Occipital lobe (tissue), 2 donors: ENCODE data around the gene ASAP2. TPM values are rescaled to one million over a fixed set of nuclear protein-coding genes. Genes with fewer than 3 reads are reported as not detected.
"Not testable (repeated sequence)": the region's sequence is repeated elsewhere in the genome, so short reads cannot be mapped to it uniquely, and the experiment has no call there.

ENCODE experiments used
- DNase-seq: peaks from one replicate; lab custom pipeline; 2025; lab: John Stamatoyannopoulos, UW
- total RNA-seq: library from RNA; depleted of rRNA; stranded (reverse); fragments of >200 nt; gene quantifications from one replicate; pipeline ENCODE4 v1.2.3, GENCODE V29; 2014

ASAP2 gene
- total RNA-seq, 1 donor from 2014 or later: 31.0 TPM

GRCh38 chr2:9211496-9211895, 4.9 kb downstream of the ASAP2 start:
- DNase-seq: no peak

- no peak for DNase-seq
Measured at GRCh38 chr2:9212010-9212635, 5.5 kb downstream of the ASAP2 start.

- no peak for DNase-seq
Measured at GRCh38 chr2:9212661-9213411, 6.2 kb downstream of the ASAP2 start.

- DNase-seq: no peak
Measured at GRCh38 chr2:9213477-9214051, 7.0 kb downstream of the ASAP2 start.

- no peak for DNase-seq
Measured at GRCh38 chr2:9214873-9215272, 8.3 kb downstream of the ASAP2 start.

DNA sequence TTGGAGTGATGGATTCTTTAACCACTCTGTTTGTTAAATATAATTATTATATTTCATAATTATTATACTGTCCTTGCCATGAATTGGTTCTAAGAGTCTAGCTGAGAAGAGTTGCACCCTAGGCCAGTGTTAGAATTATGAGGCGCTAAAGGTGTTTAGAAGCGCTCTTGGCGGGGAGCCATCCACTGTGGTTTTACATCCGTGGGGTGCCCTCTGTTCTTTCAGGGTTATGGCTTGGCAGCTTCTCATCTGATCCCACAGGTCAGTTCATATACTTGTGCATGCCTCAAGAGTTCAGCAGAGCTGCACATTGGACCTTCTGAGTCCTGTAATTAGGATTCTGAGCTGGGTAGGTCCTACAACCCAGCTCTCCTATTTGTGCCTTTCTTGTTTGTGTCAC, 9.1 kb downstream of the ASAP2 start:
- DNase-seq: no peak

DNA sequence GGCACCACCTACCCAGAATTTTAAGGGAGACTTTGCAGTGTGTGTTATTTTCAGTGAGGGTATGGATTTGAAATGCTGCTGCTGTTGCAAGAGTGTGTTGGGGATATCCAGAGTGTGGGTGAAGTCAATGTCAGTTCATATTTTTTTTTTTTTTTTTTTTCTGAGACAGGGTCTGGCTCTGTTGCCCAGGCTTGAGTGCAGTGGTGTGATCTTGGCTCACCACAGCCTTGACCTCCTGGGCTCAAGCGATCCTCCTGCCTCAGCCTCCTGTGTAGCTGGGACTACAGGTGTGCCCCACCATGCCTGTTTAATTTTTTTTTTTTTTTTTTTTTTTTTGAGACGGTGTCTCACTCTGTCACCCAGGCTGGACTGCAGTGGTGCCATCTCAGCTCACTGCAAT, 9.5 kb downstream of the ASAP2 start:
- not testable (repeated sequence) for DNase-seq

- no peak for DNase-seq
Measured at GRCh38 chr2:9217838-9218770, 11.5 kb downstream of the ASAP2 start.

- no peak for DNase-seq
Measured at GRCh38 chr2:9219027-9219445, 12.4 kb downstream of the ASAP2 start.

GRCh38 chr2:9220201-9220600, 13.6 kb downstream of the ASAP2 start:
- DNase-seq: no peak

- DNase-seq: no peak
Measured at GRCh38 chr2:9221223-9221622, 14.6 kb downstream of the ASAP2 start.

DNA sequence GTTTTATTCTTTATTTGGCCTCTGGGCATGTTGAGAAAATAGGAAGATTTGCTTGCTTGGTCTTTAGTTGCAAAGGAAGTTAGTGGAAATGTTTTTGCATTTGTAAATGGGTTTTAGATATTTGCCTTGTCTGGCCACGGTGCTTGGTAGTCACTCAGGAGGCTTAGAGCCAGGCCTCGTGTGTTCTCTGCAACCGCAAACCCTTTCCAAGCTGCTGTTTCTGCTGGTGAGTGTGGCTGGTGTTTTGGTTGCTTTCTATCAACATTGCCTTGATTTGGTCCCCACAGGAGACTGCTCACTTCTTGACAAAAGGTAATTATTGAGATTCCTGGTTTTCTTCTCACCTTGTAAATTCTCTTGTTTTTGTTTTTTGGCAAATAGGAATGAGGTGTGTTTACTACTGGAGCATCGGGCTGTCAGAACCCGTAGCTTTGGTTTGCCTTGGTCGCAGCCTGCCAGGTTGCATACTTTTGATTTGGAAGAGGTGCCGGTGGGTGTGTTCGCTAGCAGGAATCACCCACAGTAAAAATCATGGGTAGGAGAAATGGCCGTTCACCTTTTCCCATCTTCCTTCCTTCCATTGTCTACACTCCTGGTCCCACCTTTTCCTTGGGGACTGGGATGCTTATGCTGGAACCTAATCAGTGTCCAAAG, 15.8 kb downstream of the ASAP2 start:
- no peak for DNase-seq

GRCh38 chr2:9222893-9223287, 16.3 kb downstream of the ASAP2 start:
- DNase-seq: no peak

DNA sequence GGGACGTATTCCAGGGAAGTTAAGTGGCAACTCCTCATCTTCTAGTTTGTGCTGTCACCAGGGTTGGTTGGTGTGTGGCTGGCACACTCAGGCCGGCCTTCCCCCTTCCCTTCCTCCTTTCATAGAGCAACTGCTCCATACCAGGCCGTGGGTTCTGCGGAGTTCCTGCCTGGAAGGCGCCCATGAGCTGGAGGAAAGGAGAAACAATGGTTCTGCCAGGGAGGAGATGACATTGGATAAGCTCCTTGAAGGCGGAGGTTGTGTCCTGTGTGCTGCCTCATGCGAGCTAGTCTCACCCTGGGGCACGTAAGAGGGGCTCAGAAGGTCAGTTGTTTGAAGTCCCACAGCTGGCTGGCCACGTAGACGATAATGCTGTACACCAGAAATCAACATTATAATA, 19.2 kb downstream of the ASAP2 start:
- no peak for DNase-seq

- DNase-seq: no peak
Measured at GRCh38 chr2:9226458-9227380, 20.1 kb downstream of the ASAP2 start.

- no peak for DNase-seq
Measured at GRCh38 chr2:9228088-9228751, 21.6 kb downstream of the ASAP2 start.

DNA sequence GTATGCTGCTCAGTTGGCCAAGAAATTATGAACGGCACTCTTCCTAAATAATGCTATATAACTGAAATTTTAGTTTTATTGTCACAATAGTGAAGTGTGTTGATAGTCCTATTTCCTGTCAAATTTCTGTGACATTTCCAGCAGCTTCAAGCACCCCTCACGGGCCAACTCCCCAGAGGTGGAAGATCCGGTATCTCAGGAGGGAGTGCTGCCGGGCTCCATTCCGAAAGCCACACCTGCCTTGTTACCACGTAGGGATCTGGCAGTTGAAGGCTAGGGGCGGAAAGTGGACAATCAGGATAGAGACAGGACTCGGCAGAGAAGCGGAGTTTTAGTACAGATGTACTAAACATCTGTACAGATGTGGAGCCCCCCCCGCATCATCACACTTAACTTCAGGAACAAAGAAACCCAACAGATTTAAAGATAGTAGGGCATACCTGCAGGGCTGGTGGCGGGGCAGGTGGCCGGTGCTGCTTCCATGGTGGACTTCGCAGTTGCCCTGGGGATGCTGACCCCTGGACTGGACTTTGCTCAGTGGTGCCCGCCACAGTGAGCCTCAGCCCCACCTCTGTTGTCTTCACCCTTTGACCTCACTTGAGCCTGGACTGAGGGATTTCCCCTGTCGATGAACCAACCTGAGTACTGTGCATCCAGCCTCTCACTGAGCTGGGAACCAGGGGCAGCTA, 22.3 kb downstream of the ASAP2 start:
- no peak for DNase-seq

DNA sequence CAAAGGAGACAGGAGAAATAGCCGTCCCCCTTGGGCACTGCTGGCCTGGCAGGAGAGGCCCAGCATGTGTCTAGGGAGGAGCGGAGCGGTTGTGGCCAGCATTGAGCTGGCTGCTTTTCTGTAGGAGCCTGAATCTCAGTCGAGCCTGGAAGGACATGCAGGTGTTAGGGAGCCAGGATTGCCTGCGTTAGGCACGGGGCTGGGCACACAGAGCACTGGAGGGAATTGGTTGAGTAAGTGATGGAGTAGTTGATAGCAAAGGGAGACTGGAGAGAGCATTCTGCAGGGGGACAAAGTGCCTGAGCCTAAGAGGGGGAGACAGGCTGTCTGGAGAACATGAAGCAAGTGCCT, 22.8 kb downstream of the ASAP2 start:
- DNase-seq: no peak
